H1 (cell line): ENCODE measurements around the gene BCAR3. TPM values are rescaled to one million over a fixed set of nuclear protein-coding genes. Genes with fewer than 3 reads are reported as not detected.

Source experiments
- CBX5 ChIP-seq: fragments of 300-800, 300-1000 bp; sonication (generic); IDR thresholded peaks from 2 replicates; pipeline ENCODE4 v1.7.1; 2016; ENCODE audit warnings: antibody characterized with exemption, low read length, low read depth
- TEAD4 ChIP-seq: IDR thresholded peaks from 2 replicates; pipeline ENCODE4 v1.6.1; 2012; ENCODE audit warnings: low read depth, low read length, inconsistent platforms, mixed read lengths
- polyA plus RNA-seq, 7 experiments: library from polyadenylated mRNA; depleted of rRNA in 3 of 7; stranded (reverse) in 5 of 7; unstranded in 2 of 7; fragments of >200 nt in 5 of 7; fragments of 200-250 nt in 2 of 7; gene quantifications; 1 replicate in 5 of 7; 2 replicates in 1 of 7; 4 replicates in 1 of 7; pipeline versions ENCODE4 v1.2.1 to v1.2.3, GENCODE V29; 2011 to 2013; ENCODE audit warnings: missing spikeins in 2 of 7, mixed read lengths in 2 of 7
- total RNA-seq: library from RNA; stranded (reverse); fragmentation: NEBNext Ultra II Directional; extraction: Animal tissue kit (Norgen Biotek cat#: 25700); gene quantifications from 2 replicates; pipeline ENCODE4 v1.2.1, GENCODE V29; 2021
- TF ChIP-seq, protein P1 (sequence below), 3 experiments: IDR thresholded peaks; 1 replicate in 2 of 3; 2 replicates in 1 of 3; pipeline versions ENCODE4 v1.5.1 to v1.6.1; 2011; ENCODE audit warnings: low read length in 3 of 3, mild to moderate bottlenecking in 3 of 3, inconsistent platforms in 2 of 3, low read depth in 1 of 3, moderate library complexity in 1 of 3; ENCODE audit not compliant: insufficient read depth in 1 of 3; ENCODE audit errors: control extremely low read depth in 1 of 3

The BCAR3 gene
- total and polyA plus RNA-seq, 2 of the 8 experiments (the other 6 are each of a cell fraction or from before 2014, with no cell fraction given) = 5.6 to 9.2 TPM

DNA sequence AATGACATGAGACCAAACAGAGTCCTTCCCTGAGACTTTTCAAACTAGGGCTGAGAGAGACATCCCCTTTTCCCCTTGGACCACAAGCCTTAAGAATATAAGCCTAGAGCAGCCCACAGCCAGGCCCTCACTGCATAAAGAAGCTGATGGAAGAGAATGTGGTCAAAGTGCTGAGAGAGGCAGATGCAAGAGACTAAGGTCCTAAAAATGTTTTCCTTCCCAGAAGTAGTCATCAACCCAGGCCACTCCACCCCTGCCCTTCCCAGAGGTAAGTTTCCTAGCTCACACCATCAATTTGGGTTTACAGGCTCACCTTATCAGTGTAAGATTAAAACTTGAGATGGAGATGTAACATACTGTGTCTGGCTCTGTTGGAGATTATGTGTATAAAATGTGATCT, 58.2 kb downstream of the BCAR3 start (continued):
- TF ChIP-seq, protein P1, sequence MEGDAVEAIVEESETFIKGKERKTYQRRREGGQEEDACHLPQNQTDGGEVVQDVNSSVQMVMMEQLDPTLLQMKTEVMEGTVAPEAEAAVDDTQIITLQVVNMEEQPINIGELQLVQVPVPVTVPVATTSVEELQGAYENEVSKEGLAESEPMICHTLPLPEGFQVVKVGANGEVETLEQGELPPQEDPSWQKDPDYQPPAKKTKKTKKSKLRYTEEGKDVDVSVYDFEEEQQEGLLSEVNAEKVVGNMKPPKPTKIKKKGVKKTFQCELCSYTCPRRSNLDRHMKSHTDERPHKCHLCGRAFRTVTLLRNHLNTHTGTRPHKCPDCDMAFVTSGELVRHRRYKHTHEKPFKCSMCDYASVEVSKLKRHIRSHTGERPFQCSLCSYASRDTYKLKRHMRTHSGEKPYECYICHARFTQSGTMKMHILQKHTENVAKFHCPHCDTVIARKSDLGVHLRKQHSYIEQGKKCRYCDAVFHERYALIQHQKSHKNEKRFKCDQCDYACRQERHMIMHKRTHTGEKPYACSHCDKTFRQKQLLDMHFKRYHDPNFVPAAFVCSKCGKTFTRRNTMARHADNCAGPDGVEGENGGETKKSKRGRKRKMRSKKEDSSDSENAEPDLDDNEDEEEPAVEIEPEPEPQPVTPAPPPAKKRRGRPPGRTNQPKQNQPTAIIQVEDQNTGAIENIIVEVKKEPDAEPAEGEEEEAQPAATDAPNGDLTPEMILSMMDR (IDR thresholded peaks at IDR 0.05; ENCODE audit: control extremely low read depth in 1 of 3, insufficient read depth in 1 of 3, low read depth in 1 of 3, low read length in 3 of 3) = no peak
- TF ChIP-seq TEAD4 = no peak
- no peak for TF ChIP-seq CBX5
- TF ChIP-seq, all 59 proteins: peak for 0
